ENCODE measurements around the gene RASSF5. TPM values are rescaled to one million over a fixed set of nuclear protein-coding genes. Genes with fewer than 3 reads are reported as not detected.
A peak's percentile ranks its signal among the peaks of the same experiment; 100 is the strongest.

The RASSF5 gene
- total RNA-seq, 2 donors from 2014 or later, result 9.9 to 17.5 TPM

- no peak overlapping the region for H3K27ac ChIP-seq
- H3K27me3 ChIP-seq, result no peaks in the 10 kb centered on the region
- H3K9me3 ChIP-seq, result no peaks in the 10 kb centered on the region
- DNase-seq (ENCODE audit: low spot score), result no peak
- H3K36me3 ChIP-seq, result peaks cover 4% of the 10 kb centered on the region
- TF ChIP-seq CTCF (IDR thresholded peaks at IDR 0.05), result no peak
- peaks cover 0 to 15% of the 10 kb centered on the region in 2 donors for H3K4me1 ChIP-seq
- H3K4me3 ChIP-seq, result no peak overlapping the region
Measured at GRCh38 chr1:206566999-206567398, 59.7 kb downstream of the RASSF5 start.

- Histone ChIP-seq H3K27ac (no peak overlapping the region), H3K9me3 (no peaks in the 10 kb centered on the region), H3K27me3 (no peaks in the 10 kb centered on the region), H3K4me3 (no peak overlapping the region), H3K36me3 (no peaks in the 10 kb centered on the region), H3K4me1 (peaks cover 0 to 13% of the 10 kb centered on the region in 2 donors)
- no peak for DNase-seq (ENCODE audit: low spot score)
- TF ChIP-seq CTCF (IDR thresholded peaks at IDR 0.05), result no peak
Measured at GRCh38 chr1:206568256-206568655, 60.9 kb downstream of the RASSF5 start.

- Histone ChIP-seq H3K4me1 (peaks cover 0 to 7% of the 10 kb centered on the region in 2 donors), H3K9me3 (no peaks in the 10 kb centered on the region), H3K36me3 (no peaks in the 10 kb centered on the region), H3K27ac (no peak overlapping the region), H3K4me3 (no peak overlapping the region), H3K27me3 (no peaks in the 10 kb centered on the region)
- DNase-seq (ENCODE audit: low spot score), result no peak
- TF ChIP-seq CTCF (IDR thresholded peaks at IDR 0.05), result no peak
Measured at GRCh38 chr1:206568779-206569352, 61.5 kb downstream of the RASSF5 start.

- Histone ChIP-seq H3K9me3 (no peaks in the 10 kb centered on the region), H3K4me1 (no peaks in the 10 kb centered on the region), H3K27me3 (no peaks in the 10 kb centered on the region), H3K4me3 (no peak overlapping the region), H3K27ac (no peak overlapping the region), H3K36me3 (no peaks in the 10 kb centered on the region)
- no peak for DNase-seq (ENCODE audit: low spot score)
- TF ChIP-seq CTCF (IDR thresholded peaks at IDR 0.05), result no peak
Measured at GRCh38 chr1:206569556-206569955, 62.2 kb downstream of the RASSF5 start.

GRCh38 chr1:206570529-206570928, 63.2 kb downstream of the RASSF5 start:
- Histone ChIP-seq H3K4me1 (peaks cover 0 to 10% of the 10 kb centered on the region in 2 donors), H3K36me3 (no peaks in the 10 kb centered on the region), H3K27ac (no peak overlapping the region), H3K27me3 (no peaks in the 10 kb centered on the region), H3K4me3 (no peak overlapping the region), H3K9me3 (no peaks in the 10 kb centered on the region)
- no peak for TF ChIP-seq CTCF (IDR thresholded peaks at IDR 0.05)
- DNase-seq (ENCODE audit: low spot score), result no peak

GRCh38 chr1:206572835-206573234, 65.5 kb downstream of the RASSF5 start:
- DNase-seq (ENCODE audit: low spot score), result no peak

More at GRCh38 chr1:206572835-206573234, 65.5 kb downstream of the RASSF5 start:
- H3K4me3 ChIP-seq, result no peak overlapping the region
- no peaks in the 10 kb centered on the region for H3K27me3 ChIP-seq
- no peaks in the 10 kb centered on the region for H3K36me3 ChIP-seq
- no peak for TF ChIP-seq CTCF (IDR thresholded peaks at IDR 0.05)
- no peaks in the 10 kb centered on the region for H3K9me3 ChIP-seq
- H3K4me1 ChIP-seq, result peaks cover 0 to 21% of the 10 kb centered on the region in 2 donors
- H3K27ac ChIP-seq, result peak overlapping the region in 1 of 2 donors; percentile 36

Data from right atrium auricular region (tissue), 2 donors.